GM18858 (cell line): ENCODE results near the gene FAM131A.

Experiments used
- ATAC-seq: cut with Tn5 transposase; IDR thresholded peaks from one replicate; pipeline ENCODE4 v1.9.1; 2021; ENCODE audit not compliant: unreplicated experiment

The FAM131A gene

DNA sequence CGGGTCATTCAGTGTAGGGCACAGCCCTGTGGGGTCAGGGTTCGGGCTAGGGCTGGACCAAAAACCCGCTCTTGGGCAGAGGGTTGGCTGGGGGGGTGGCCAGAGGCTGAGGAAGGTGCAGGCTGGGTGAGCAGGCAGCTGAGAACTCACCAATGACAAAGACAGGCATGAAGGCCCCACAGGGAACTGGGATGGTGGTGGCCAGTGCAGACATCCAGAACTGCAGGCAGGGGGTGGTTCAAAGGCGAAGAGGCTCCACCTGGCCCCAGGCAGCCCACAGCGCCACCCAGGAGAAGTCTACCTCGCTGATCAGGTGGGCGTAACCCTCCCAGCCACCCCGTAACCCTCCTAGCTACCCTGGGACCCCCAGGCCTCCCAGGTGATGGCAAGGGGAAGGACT, 17.4 kb downstream of the FAM131A start:
- ATAC-seq: no peak

DNA sequence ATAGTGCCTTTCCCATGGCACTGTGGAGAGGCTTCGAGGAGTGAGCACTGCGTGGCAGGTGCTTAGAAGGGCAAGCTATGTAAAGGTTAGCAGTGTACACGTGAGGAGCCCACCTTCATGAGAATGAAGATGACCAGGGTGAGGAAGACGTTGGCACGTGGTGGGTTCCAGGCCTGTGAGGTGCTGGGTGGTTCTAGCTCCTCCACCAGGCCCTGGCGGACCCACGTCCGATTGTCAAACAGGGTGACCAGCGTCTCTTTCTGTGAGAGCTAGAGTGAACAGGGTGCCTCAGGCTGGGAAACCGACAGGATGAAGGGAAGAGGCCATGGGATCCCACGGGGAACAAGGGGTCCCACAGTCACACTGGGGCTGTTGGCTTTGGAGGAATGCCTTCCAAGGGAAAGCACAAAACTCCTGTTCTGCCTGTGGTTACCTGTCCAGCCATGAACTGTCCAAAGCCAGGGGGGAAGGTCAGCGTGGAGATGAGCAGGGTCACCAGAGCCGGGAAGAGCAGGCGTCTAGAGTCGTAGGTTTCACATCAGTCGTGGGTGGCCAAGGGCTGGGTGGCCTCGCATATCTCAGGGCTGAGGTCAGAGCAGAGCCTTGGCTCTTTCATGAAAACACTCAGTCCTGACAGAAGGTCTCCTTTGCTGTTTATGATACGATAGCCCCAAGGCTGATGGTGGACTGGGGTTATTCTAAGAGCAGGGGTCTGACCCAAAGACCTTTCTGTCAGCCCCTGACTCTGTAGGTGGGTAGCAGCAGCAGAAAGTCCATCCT, 18.1 kb downstream of the FAM131A start:
- ATAC-seq: no peak

DNA sequence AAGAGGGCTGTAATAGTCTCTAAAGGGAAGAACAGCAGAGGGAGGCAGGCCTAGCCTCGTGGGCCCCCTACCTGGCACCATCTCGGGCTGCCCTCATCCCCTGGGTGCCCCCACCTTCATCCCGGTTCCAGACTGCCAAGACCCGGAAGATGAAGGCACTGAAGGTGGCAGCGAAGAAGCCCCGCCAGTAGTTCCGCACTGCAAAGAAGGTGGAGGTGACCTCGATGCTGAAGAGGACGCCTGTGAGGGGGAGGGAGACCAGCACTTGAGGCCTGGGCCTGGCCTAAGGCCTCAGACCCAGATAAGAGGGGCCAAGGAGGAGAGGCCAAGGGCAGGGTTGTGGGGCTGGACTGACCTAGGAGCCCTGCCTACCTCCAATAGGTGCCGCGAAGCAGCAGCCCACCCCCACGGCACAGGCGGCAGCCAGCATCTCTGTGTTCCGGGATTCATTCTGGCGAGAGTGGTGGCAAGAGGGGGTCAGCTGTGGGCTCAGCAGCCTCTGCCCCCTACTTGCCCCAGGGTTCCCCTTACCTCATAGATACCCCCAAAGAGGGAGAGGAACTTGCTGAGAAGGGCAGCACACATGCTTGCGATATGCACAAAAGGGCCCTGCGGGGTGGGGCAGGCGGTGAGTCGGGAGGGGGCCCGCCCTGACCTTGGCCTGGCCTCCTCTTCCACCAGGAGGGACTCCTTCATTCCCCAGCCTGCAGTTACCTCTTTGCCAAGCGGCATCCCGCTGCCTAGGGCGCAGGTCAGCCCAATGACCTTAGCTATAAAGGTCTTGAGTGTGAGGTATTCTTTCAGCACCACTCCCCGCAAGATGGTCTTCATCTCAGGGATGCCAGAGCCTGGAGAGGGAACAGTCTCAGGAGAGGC, 20.1 kb downstream of the FAM131A start:
- ATAC-seq: no peak

DNA sequence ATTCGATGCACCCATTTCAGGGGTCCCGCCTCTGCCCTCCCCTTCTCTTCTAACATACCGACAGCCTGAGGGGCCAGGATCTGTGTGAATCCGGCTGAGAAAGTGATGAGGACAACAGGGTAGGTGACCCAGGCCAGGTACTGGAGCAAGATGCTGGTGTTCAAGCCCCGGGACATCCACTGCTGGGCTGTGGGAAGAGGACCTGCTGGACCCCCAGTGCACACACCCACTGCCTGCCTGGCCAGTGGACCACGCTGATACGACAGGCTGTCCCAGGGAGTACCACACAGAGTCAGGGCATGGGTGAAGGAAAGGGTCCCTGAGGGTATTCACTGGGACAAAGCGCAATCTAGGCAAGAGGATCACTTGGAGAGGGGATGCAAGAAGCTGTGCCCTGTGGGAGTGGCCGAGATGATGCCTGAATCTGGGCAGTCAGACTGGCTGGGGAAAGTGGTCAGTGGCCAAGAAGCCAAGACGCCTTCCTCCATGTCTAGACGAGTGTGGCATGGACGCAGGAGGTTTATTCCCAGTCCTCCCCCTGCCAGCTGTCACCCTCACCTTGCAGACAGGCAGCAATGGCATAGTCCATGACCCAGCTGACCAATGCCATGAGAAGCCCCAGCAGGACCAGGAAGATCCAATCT, 20.8 kb downstream of the FAM131A start:
- ATAC-seq: no peak

DNA sequence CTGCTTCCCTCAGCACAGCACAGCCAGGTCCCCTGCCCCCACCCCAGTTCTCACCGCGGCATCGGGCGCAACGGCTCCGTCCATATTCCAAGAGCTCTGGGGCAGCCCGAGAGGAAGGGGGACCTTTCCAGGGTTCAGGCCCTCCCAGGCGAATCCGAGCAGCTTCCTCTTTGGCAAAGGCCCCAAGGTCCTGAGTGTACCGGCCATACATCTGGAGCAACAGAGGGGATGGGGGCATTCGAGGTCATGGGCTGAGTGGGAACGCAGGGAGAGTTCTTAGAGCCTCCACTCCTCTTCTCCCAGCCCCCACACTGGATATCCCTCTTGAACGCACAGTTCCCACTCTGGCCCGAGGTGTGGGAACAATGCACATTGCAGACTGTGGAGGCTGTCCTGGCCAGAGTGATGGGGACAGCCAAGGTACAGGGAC, 21.5 kb downstream of the FAM131A start:
- no peak for ATAC-seq

DNA sequence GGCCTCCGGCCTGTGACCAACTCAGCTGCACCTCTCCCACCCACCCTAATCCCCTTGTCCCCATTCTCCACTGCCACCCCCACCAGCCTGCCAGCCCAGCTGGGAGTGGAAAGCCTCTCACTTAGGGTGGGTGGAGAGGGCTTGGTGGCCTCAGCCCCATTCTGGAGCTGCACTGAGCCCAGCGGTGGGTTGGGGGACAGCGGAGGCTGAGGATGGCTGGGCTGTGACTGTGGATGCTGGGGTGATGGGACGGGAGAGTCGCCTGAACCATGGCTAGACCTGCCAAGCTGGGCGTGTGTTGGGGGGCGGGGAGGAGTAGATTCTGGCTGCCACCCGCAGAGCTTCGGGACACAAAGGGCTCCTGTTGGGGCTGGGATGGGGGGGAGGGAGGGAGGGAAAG, 22.2 kb downstream of the FAM131A start:
- no peak for ATAC-seq

DNA sequence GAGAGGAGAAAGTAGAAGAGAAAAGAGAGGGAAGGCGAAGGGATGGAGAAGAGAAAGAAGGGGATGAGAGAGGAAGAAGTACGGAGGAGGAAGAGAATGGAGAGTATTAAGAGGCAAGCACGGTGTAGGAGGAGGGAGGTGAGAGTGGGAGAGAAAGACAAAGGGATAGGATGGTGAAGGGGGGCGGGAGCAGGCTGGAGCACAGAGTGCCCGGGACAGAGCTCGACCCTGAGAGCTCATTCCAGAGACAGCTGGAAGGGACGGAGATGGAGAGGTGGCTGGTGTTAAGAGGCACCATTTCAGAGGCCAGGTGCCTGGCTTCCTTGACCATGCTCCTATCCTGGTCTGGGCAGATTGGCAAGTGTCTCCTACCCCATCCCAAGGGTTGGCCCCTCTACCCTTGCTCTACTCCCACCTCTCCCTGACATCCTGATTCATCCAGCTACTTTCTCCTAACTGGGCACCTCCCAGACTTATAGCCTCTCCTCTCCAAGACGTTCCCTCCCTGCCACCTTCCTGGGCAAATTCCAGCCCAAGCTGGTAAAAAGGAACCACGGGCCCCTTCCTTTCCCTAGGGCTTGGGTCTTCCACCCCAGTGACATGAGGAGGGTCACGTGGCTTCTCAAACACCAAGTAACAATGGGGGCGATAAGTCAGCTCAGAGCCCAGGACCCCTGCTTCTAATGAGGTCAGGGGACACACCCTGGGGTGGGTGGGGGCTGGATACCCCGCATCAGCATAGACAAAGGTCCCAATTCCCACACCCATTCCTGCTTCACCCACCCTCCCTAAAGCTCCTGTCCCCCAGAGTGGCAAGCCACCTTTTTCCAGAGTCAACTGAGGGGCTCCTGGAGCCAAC, 22.9 kb downstream of the FAM131A start:
- ATAC-seq: no peak

DNA sequence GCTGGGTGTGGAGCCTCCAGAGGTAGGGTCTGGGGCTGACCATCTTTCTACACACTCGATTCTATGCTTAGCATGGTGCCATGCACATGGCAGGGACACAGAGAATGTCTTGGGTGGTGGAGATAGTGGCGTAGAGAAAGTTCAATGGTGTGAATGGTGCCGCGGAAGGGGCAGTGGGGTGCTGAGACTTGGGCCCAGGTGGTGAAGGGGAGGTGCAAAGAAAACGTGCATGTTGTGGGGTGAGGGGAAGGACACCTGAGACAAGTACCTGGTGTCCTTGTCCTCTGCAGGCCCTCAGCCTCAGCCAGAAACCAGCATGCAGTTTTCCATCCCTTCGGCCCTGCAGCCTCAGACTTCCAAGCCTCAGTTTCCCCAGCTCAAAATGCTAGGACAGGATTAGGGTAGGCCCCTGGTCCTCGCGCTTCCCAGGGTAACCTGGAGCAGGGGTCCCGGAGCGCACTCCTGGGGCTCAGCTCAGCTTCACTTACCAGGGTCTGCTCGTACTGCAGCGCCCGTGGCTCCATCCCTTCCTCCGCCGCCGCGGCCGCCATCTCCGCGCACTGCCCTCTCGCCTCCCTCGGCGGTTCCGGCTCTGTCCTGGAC, 23.6 kb downstream of the FAM131A start:
- no peak for ATAC-seq

DNA sequence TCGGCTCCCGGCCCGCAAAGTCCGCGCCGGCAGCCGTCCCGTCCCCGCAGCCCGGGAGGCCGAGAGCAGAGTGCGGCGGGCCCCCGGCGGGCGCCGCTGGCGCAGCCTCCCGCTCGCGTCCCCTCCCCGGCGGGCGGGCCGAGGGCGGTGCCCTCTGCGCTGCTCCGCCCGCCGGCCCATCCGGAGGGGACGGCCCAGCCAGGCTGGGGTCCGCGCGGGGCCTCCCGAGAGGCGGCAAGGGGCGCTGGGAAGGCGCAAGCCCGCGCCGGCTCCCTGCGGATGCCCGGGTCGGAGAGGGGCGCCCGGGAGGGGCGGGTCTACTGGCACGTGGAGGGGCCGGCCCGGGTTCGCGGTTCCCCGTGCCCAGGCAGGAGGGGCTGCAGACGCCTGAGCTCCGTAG, 24.1 kb downstream of the FAM131A start, which contains the start of the genes CLCN2 and POLR2H:
CLCN2 (minus strand) TSS at position 74 of the 400 bp plus-strand sequence. CDS start 126 bp downstream, outside the sequence.
POLR2H (plus strand) TSS at position 179 of the 400 bp plus-strand sequence. CDS start 1,783 bp downstream, outside the sequence.
- ATAC-seq: no peak

DNA sequence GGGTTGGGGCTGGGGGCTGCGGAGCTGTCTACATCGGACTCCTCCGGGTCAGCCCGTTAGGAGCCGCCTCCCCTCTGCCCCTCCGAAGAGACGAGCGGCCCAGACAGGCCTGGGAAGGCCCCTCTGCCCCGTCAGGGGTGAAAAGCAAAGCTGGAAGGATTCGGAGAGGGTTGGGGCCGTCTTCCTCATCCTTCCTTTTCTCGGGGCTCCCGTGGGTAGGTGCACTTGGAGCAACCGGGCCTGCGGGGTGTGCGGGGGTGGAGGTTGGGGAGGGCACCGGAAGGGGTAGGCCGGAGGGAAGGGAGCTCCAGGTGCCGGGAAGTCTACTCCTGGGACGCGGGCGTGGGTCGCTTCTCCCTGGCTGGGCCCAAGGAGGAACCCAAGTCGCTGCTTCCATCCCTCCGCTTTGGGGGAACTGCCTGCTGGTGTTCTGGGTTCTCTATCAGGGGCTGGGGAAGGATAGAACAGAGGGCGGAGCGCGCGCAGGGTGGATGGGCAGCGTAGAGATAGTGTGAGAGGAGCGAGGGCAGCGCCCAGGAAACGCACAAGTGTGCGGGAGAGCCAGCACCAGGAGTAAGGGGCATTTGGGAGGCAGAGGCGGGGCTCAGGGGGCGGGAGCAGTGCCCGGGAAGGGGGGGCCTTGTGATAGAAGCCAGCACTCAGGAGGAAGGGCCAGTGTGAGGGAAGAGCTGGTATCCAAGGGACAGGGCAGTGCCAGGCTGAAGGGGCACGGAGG, 24.7 kb downstream of the FAM131A start:
- no peak for ATAC-seq

DNA sequence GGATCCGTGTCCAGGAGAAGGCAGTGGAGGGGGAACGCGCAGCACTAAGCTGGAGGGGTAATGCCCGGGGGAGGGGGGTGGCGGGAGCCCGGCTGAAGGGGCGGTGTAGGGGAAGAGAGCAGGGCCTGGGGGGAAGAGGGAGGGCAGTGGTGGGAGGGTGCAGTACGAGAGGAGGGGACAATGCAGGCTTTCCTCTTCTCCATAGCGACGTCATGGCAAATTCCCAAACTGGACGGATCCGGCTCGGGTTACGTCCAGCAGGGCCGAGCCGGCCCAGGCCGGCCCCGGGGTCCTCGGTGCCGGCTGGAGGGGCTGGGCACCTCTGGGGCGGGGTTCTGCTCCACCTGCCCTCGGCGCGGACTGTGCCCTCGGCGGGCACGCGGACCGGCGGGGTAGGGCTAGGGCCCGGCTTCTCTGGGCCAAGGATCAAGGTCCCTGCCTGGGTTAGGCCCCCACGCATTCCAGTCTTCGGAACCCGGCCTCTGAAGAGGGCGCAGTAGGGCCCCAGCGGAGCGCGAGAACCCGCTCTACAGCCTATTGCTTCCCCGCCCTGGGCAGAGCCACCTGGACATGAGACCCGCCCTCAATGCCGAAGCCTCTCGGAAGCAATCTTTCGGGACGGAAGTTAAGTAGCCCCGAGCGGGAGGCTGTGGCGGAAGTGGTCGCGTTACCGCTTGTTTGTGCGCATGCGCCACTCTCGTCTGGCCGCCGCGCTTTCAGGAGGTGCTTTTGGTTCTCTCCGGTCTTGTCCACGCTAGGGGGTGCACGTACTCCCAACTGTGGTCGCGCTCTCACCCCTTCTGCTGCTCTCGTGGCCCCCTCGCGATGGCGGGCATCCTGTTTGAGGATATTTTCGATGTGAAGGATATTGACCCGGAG, 25.5 kb downstream of the FAM131A start:
- peak; percentile 88 for ATAC-seq

DNA sequence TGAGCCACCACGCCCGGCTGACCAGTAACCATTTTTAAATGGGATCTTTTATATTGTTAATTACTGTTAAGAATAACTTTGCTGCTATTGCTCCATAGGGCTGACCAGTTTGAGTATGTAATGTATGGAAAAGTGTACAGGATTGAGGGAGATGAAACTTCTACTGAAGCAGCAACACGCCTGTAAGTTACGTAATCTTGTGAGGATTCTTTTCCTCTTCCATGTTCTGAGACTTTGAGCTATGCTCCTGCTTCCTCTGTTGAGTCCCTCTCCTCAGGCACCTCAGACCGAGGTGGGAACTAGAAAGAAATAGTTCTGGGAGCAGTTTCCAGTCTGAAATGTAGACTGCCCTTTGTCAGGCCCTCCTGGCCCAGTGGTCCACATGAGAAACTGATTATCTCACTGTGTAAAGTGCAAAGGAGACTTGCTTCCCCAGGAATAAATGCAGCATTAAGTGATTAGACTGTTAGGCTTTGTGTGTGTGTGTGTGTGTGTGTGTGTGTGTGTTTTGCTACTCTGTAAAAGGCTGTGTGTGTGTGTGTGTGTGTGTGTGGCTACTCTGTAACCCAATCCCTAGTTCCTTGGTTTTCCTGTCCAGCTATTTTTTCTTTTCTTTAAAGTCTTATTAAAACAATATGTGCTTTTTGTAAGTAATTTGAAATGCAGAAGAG, 29.4 kb downstream of the FAM131A start:
- ATAC-seq: no peak

DNA sequence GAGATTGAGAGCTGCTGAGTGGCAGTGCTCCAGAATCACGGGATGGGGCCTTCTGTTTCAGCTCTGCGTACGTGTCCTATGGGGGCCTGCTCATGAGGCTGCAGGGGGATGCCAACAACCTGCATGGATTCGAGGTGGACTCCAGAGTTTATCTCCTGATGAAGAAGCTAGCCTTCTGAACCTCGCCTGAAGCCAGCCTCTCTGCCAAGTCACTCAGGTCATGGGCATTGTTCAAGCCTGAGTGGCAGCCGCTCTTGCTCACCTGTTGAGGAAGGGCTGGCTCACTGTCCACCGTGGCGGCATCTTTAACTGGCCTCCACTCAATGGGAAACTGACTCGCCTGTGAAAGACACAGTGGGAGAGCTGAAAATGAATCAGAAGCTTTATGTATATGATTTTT, 30.7 kb downstream of the FAM131A start:
- ATAC-seq: no peak

DNA sequence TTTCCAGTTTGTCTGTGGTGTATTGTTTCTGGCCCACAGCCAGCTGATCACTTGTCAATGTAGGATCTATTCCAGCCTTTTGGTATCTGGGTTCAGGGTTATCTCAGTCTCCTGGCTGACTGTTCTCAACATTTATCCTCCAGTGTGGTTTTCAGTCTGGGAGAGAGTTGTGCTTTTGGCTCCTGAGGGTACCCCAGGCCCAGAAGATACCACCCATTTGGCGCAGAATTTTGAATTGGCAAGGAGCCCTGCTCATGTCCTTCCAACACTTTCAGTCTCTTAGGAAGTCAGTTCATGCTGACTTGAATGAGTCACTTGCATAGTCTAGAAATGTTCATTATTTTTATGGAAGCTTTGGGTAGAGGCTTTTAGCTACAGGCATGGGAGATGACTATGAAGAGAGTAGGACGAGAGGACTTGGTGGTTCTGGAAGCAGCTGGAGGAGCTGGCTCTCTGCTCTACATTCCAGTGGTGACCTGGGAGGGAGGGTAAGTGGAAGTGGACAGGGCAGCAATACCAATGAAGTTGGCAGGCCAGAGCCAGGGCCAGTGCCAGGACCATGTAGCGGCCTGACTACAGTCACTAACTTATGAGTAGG, 31.3 kb downstream of the FAM131A start:
- ATAC-seq: no peak

DNA sequence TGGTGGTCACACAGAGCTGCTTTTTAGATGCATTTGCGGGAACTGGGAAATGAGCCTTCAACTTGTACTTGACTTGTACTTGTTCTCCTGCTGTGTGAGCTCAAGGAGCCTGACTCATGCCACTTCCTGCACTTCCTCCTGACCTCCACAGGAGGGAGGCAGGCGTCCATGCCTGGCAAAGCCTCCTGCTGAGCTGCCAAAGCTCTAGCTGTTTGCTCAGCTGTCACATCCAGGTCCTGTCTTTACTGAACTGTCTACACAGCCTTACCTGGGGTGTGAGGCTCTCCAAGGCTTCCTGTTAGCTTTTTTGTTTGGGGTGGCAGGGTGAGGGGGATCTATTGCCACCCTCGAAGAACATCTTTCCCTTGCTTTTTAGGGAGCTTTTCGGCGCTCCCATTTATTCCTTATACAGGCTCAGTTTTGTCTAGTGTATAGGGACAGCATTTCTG, 34.2 kb downstream of the FAM131A start:
- peak; percentile 84 for ATAC-seq

DNA sequence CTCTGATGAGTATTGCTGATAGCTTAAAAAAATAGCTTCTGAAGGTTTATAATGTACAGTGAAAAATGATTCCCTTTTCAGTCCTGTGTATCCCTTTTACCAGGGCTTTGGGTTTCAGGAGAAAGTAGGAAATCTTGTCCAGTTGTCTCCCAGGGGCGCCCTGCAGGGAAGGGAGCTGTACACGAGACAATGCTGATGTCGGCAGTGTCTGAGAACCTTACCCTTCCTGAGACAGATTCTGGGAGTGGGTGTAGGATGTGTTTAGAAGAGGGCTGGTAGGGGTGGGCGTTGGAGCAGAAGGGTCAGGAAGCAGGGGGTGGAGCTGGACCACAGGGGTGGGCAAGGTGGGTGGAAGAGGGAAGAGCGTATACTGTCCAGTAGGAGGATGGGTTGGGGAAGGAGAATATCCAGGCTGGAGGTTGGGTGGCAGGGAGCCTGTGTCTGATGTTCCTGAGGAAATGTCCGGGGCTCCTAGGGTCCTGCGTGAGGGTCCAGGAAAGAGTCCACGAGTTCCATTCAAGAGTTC, 35.0 kb downstream of the FAM131A start:
- no peak for ATAC-seq

DNA sequence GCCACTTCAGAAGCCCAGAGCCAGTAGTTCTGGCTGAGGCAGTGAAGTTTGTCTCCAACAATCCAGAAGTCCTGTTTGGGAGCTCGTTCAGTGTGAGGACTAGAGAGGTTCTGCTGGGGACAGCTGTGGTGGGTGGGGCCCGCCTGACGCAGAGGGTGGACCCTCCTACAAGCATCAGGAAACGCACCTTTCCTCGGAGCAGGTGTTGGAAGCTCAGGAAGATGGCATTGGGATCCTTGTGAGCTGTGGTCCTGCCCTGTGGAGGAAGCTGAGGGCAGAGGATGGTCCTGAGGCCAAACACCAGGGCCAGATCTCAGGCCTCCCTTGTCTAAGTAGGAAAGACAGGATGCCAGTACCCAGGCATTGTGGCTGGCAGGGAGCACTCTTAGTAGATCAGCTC, 35.5 kb downstream of the FAM131A start:
- ATAC-seq: no peak
